GM12878 (cell line): ENCODE measurements around the gene ACTN3.

ENCODE experiments used
- CHD2 ChIP-seq: IDR thresholded peaks from 2 replicates; pipeline ENCODE4 v1.6.1; 2011; ENCODE audit warnings: low read depth, low read length, improper control_type of control experiment, borderline replicate concordance
- ESRRA ChIP-seq: IDR thresholded peaks from 2 replicates; pipeline ENCODE4 v1.6.1; 2012; ENCODE audit warnings: mild to moderate bottlenecking, low read length, improper control_type of control experiment
- EZH2 ChIP-seq: IDR thresholded peaks from 2 replicates; pipeline ENCODE4 v1.6.1; 2012; ENCODE audit warnings: low read depth, mild to moderate bottlenecking, control low read depth, inconsistent platforms, low read length, borderline replicate concordance; ENCODE audit not compliant: control insufficient read depth
- FOXK2 ChIP-seq: fragments of 450-650 bp; IDR thresholded peaks from 2 replicates; pipeline ENCODE4 v1.6.1; 2017; ENCODE audit warnings: mild to moderate bottlenecking, moderate library complexity
- HCFC1 ChIP-seq: fragments of 150-350 bp; IDR thresholded peaks from 2 replicates; pipeline ENCODE4 v1.6.1; 2014; ENCODE audit warnings: low read length
- MAX ChIP-seq: IDR thresholded peaks from 2 replicates; pipeline ENCODE4 v1.6.1; 2012; ENCODE audit warnings: low read depth, low read length, improper control_type of control experiment
- POLR2AphosphoS5 ChIP-seq: IDR thresholded peaks from 2 replicates; pipeline ENCODE4 v1.6.1; 2011; ENCODE audit warnings: mild to moderate bottlenecking, low read length, inconsistent platforms
- RAD21 ChIP-seq: IDR thresholded peaks from 2 replicates; pipeline ENCODE4 v1.6.1; 2011; ENCODE audit warnings: mild to moderate bottlenecking, low read depth, low read length, moderate library complexity; ENCODE audit not compliant: insufficient read depth
- SRF ChIP-seq, 2 experiments: IDR thresholded peaks; 2 replicates each; pipeline ENCODE4 v1.6.1; 2011; ENCODE audit warnings: low read depth in 2 of 2, low read length in 2 of 2, mild to moderate bottlenecking in 1 of 2, moderate library complexity in 1 of 2
- TAF1 ChIP-seq: IDR thresholded peaks from 2 replicates; pipeline ENCODE4 v1.6.1; 2011; ENCODE audit warnings: mild to moderate bottlenecking, low read depth, low read length, borderline replicate concordance
- ZBTB33 ChIP-seq: fragments of 450-650 bp; IDR thresholded peaks from 2 replicates; pipeline ENCODE4 v1.6.1; 2017; ENCODE audit warnings: mild to moderate bottlenecking
- ZNF622 ChIP-seq: fragments of 450-650 bp; IDR thresholded peaks from 2 replicates; pipeline ENCODE4 v1.6.1; 2017; ENCODE audit warnings: mild to moderate bottlenecking, inconsistent platforms
- TF ChIP-seq, protein P1 (sequence below), 3 experiments: IDR thresholded peaks in 2 of 3; conservative IDR thresholded peaks in 1 of 3; 2 replicates each; pipeline ENCODE4 v1.5.1; 2011; ENCODE audit warnings: low read depth in 3 of 3, low read length in 3 of 3, mild to moderate bottlenecking in 3 of 3, control low read depth in 2 of 3, moderate library complexity in 2 of 3, inconsistent platforms in 1 of 3, mixed read lengths in 1 of 3; ENCODE audit not compliant: control insufficient read depth in 2 of 3, insufficient read depth in 1 of 3; ENCODE audit errors: extremely low read depth in 1 of 3
- TF ChIP-seq, protein P2 (sequence below): IDR thresholded peaks from 2 replicates; pipeline ENCODE4 v1.6.1; 2011; ENCODE audit warnings: borderline replicate concordance, low read depth, mild to moderate bottlenecking, moderate library complexity, mixed read lengths, low read length; ENCODE audit not compliant: insufficient read depth; ENCODE audit errors: extremely low read length

DNA sequence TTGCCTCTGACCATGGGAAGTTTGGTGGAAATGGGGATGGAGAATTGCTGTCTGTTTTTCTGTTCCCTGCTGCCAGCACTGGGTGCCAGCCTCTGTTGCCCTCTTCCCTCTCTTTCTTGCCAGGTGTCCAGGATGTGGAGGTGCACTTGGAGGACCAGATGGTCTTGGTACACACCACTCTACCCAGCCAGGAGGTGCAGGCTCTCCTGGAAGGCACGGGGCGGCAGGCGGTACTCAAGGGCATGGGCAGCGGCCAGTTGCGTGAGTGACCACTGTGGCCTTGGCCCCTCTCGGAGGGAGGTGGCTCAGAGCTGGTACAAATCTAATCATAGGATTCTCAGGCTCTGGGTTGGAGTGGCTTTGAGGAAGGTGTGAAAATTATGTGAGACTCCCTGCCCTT lies 52.3 kb downstream of the ACTN3 start:
- no peak for TF ChIP-seq RAD21
- TF ChIP-seq ZBTB33, result no peak
- TF ChIP-seq, protein P1, sequence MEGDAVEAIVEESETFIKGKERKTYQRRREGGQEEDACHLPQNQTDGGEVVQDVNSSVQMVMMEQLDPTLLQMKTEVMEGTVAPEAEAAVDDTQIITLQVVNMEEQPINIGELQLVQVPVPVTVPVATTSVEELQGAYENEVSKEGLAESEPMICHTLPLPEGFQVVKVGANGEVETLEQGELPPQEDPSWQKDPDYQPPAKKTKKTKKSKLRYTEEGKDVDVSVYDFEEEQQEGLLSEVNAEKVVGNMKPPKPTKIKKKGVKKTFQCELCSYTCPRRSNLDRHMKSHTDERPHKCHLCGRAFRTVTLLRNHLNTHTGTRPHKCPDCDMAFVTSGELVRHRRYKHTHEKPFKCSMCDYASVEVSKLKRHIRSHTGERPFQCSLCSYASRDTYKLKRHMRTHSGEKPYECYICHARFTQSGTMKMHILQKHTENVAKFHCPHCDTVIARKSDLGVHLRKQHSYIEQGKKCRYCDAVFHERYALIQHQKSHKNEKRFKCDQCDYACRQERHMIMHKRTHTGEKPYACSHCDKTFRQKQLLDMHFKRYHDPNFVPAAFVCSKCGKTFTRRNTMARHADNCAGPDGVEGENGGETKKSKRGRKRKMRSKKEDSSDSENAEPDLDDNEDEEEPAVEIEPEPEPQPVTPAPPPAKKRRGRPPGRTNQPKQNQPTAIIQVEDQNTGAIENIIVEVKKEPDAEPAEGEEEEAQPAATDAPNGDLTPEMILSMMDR (IDR thresholded peaks at IDR 0.05 in 2 of 3, conservative IDR thresholded peaks at IDR 0.05 in 1 of 3; ENCODE audit: control insufficient read depth in 2 of 3, extremely low read depth in 1 of 3, insufficient read depth in 1 of 3, low read depth in 3 of 3, low read length in 3 of 3), result no peak
- no peak for TF ChIP-seq TAF1
- TF ChIP-seq FOXK2, result no peak
- TF ChIP-seq ESRRA, result no peak
- TF ChIP-seq, protein P2, sequence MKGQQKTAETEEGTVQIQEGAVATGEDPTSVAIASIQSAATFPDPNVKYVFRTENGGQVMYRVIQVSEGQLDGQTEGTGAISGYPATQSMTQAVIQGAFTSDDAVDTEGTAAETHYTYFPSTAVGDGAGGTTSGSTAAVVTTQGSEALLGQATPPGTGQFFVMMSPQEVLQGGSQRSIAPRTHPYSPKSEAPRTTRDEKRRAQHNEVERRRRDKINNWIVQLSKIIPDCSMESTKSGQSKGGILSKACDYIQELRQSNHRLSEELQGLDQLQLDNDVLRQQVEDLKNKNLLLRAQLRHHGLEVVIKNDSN, result no peak
- no peak for TF ChIP-seq SRF (IDR thresholded peaks at IDR 0.05; ENCODE audit: low read depth in 2 of 2, low read length in 2 of 2)
- TF ChIP-seq ZNF622, result no peak
- TF ChIP-seq MAX, result no peak
- no peak for TF ChIP-seq POLR2AphosphoS5
- TF ChIP-seq HCFC1, result no peak
- TF ChIP-seq EZH2, result no peak
- no peak for TF ChIP-seq CHD2
